HG03108 (cell line): Measurements from ENCODE around the gene SYNGAP1.
"Not testable (repeated sequence)": the region's sequence is repeated elsewhere in the genome, so short reads cannot be mapped to it uniquely, and the experiment has no call there.

ENCODE experiments used
- ATAC-seq: cut with Tn5 transposase; IDR thresholded peaks from one replicate; pipeline ENCODE4 v1.9.1; 2021; ENCODE audit warnings: moderate library complexity; ENCODE audit not compliant: unreplicated experiment

Gene SYNGAP1

DNA sequence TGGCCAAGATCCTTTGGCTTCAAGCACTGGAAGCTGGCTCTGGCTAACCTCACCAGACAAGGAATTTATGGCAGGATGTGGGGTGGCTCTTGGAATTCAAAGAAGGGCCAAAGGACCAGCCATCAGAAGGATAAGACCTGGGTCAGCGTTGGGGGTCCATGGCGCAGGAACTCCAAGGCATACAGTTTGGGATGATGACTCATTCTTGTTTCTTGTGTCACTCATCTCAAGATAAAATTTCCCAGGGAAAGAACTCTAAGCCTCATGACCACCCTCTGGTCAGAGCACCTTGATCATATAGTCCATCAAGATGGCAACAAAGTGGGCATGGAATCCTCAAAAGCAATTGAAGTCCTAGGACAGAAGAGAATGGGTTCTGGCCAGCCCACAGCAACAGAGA is 39.4 kb downstream of the SYNGAP1 start:
- no peak for ATAC-seq

DNA sequence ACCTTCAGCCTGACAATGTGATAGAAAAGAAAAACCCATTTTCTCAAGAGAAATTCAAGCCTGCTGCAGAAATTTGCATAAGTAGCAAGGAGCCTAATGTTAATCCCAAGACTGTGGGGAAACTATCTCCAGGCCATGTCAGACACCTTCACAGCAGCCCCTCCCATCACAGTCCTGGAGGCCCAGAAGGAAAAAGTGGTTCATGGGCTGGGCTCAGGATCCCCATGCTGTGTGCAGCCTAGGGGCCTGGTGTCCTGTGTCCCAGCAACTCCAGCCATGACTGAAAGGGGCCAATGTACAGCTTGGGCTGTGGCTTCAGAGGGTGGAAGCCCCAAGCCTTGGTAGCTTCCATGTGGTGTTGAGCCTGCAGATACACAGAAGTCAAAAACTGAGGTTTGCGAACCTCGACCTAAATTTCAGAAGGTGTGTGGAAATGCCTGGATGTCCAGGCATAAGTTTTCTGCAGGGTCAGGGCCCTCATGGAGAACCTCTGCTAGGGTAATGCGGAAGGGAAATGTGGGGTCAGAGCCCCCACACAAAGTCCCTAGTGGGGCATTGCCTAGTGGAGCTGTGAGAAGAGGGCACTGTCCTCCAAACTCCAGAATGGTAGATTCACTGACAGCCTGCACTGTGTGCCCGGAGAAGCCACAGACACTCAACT is 46.3 kb downstream of the SYNGAP1 start:
- no peak for ATAC-seq

DNA sequence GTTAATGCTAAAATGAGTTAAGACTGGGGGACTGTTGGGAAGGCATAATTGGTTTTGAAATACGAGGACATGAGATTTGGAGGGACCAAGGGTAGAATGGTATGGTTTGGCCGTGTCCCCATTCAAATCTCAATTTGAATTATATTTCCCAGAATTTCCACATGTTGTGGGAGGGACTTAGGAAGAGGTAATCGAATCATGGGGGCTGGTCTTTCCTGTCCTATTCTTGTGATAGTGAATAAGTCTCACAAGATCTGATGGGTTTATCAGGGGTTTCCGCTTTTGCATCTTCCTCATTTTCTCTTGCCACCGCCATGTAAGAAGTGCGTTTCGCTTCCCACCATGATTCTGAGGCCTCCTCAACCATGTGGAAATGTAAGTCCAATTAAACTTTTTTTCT is 47.2 kb downstream of the SYNGAP1 start:
- no peak for ATAC-seq

GRCh38 chr6:33469661-33470060 is 49.8 kb downstream of the SYNGAP1 start:
- ATAC-seq, result no peak

- ATAC-seq, result no peak
Observed at GRCh38 chr6:33477864-33478263, 58.0 kb downstream of the SYNGAP1 start.

- no peak for ATAC-seq
Observed at GRCh38 chr6:33481192-33481591, 61.3 kb downstream of the SYNGAP1 start.

DNA sequence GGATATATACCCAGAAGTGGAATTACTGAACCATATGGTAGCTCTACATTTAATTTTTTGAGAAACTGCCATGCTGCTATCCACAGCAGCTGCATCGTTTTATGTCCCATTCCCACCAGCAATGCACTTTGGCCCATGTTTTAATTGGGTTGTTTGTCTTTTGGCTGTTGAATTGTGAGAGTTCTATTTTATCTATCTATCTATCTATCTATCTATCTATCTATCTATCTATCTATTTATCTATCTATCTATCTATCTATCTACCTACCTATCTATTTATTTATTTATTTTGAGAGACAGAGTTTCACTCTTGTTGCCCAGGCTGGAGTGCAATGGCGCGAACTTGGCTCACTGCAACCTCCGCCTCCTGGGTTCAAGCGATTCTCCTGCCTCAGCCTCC is 62.8 kb downstream of the SYNGAP1 start:
- not testable (repeated sequence) for ATAC-seq

- ATAC-seq, result no peak
Observed at GRCh38 chr6:33483678-33484077, 63.8 kb downstream of the SYNGAP1 start.

DNA sequence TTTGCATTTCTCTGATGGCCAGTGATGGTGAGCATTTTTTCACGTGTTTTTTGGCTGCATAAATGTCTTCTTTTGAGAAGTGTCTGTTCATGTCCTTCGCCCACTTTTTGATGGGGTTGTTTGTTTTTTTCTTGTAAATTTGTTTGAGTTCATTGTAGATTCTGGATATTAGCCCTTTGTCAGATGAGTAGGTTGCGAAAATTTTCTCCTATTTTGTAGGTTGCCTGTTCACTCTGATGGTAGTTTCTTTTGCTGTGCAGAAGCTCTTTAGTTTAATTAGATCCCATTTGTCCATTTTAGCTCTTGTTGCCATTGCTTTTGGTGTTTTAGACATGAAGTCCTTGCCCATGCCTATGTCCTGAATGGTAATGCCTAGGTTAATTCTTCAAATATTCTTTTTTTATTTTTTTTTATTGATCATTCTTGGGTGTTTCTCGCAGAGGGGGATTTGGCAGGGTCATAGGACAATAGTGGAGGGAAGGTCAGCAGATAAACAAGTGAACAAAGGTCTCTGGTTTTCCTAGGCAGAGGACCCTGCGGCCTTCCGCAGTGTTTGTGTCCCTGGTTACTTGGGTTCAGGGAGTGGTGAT is 64.9 kb downstream of the SYNGAP1 start:
- not testable (repeated sequence) for ATAC-seq

- not testable (repeated sequence) for ATAC-seq
Observed at GRCh38 chr6:33485680-33486079, 65.8 kb downstream of the SYNGAP1 start.

DNA sequence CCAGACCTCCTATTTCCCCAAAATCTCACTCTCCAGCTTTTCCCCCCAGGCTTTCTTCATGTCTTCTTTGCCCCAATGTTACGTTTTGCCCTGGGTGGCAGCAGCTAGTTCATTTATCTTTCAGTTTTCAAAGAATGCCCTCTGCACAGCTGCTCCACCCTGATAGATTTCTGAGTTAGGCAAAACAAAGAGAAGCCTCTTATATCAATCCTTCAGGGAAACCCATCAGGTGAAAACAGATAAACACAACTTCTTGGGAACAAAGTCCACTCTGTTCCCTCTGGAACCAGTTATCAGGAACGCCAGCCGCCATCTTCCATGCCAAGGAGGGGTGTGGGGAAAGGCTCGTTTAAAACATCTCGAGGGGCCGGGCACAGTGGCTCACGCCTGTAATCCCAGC is 68.5 kb downstream of the SYNGAP1 start:
- no peak for ATAC-seq

GRCh38 chr6:33490198-33490597 is 70.3 kb downstream of the SYNGAP1 start:
- ATAC-seq, result no peak

DNA sequence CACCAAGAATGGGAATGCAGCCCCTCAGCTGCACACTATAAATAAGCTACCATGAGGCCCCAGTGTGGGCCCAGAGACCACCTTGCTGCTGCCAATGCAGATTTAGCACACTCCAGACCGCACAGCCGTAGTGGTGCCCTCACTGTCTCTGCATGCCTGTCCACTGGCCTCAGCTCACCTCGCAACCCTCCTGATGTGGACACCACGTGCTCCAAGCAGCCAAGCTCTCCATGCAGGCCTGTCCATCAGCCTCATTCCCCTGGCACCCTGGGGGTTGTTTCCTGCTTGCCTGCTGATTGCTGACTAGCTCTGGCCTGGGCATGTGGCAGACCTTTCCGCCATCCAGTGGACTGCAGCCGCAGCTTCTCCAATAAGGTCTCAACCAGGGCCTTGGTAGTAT is 70.8 kb downstream of the SYNGAP1 start:
- ATAC-seq, result no peak

- ATAC-seq, result no peak
Observed at GRCh38 chr6:33492093-33492492, 72.2 kb downstream of the SYNGAP1 start.

DNA sequence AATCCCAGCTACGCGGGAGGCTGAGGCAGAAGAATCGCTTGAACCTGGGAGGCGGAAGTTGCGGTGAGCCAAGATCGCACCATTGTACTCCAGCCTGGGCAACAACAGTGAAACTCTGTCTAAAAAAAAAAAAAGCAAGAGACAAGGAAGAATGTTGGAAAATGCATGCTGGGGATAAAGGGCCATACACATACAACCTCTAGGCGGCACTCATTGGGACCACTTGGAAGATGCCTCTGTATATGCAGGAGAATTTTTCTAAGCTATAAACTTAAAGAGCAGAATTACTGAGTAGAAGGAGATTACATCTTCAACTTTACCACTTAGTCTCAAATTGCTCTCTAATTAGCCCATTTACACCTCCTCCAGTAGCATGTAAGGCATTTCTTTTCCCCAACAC is 77.3 kb downstream of the SYNGAP1 start:
- no peak for ATAC-seq

DNA sequence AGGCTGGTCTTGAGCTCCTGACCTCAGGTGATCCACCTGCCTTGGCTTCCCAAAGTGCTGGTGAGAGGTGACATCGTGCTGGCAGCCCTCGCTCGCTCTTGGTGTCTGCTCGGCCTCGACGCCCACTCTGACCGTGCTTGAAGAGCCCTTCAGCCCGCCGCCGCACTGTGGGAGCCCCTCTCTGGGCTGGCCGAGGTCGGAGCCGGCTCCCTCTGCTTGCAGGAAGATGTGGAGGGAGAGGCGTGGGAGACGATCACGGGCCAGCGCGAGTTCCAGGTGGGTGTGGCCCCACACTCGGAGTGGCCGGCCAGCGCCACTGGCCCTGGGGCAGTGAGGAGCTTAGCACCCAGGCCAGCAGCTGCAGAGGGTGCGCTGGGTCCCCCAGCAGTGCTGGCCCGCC is 82.6 kb downstream of the SYNGAP1 start:
- ATAC-seq, result no peak

DNA sequence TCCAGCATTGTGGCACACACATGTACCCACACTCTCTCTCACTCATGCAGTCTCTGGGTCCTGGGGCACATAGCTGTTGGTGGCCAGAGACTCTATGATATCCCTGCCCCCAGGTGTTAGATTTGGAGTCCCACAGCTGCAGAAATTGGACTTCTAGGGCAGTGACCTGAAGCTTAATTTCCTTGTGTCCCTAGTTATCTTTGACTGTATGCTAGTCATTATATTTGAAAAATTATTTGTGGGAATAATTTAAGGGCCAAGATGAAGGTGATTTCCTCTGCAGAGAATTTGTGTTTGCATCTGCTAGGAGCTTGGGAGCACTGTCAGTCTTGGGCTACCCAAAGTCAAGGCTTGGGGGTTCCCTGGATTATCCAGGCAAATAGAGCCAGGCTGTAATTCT is 84.6 kb downstream of the SYNGAP1 start:
- ATAC-seq, result no peak
